GM12878 (cell line): Measurements from ENCODE around the gene SSTR4. TPM values are rescaled to one million over a fixed set of nuclear protein-coding genes. Genes with fewer than 3 reads are reported as not detected.

Experiments
- ATAC-seq: fragments of 200-7000 bp; cut with Tn5 transposase; 3 replicates; pipeline ENCODE4 v1.9.1; 2020; ENCODE audit warnings: mild to moderate bottlenecking, moderate library complexity
- BruUV-seq: library from RNA; stranded (reverse); fragments of 400-500 nt; replicated peaks from 2 replicates; lab custom pipeline; 2021; lab: Mats Ljungman, UMichigan
- CTCF ChIA-PET: fragments of 300-600 bp; sonication (Branson Sonifier 250); formaldehyde crosslinking; extraction: SDS; loops from one replicate; lab custom pipeline; 2021; ENCODE audit warnings: inconsistent platforms; lab: Yijun Ruan, JAX
- POLR2A ChIA-PET: fragments of 350-600 bp; formaldehyde crosslinking; extraction: SDS; loops from one replicate; lab custom pipeline; 2021; ENCODE audit warnings: inconsistent platforms; lab: Charles Lee
- RAD21 ChIA-PET: fragments of 300-600 bp; sonication (Branson Sonifier 250); formaldehyde crosslinking; loops from one replicate; lab custom pipeline; 2023; ENCODE audit warnings: antibody characterized with exemption; ENCODE audit not compliant: unreplicated experiment; lab: Charles Lee
- SMC1A ChIA-PET: fragments of 300-600 bp; sonication (Branson Sonifier 250); formaldehyde crosslinking; loops from one replicate; lab custom pipeline; 2023; ENCODE audit not compliant: unreplicated experiment, uncharacterized antibody; lab: Charles Lee
- DNase-seq: peaks from one replicate; pipeline ENCODE4 v3.0.0-alpha.2; 2011; ENCODE audit warnings: low read depth, low spot score
- FAIRE-seq: peaks from 3 replicates; lab custom pipeline; 2011; peaks lifted over from hg19 to GRCh38; lab: Jason Lieb, UNC
- H2AFZ ChIP-seq: 2 replicates; pipeline ENCODE4 v1.6.0; 2011; ENCODE audit warnings: low read depth, low read length, control low read depth; ENCODE audit not compliant: control insufficient read depth
- H3K27ac ChIP-seq: 2 replicates; pipeline ENCODE4 v1.5.1; 2011; ENCODE audit warnings: control low read depth; ENCODE audit not compliant: control insufficient read depth, insufficient read depth
- H3K27me3 ChIP-seq, 2 experiments: replicated peaks in 1 of 2; 2 replicates each; pipeline versions ENCODE4 v1.6.0 to v1.6.1; 2011; ENCODE audit warnings: low read length in 1 of 2; ENCODE audit not compliant: control insufficient read depth in 2 of 2, insufficient read depth in 2 of 2
- H3K36me3 ChIP-seq, 2 experiments: 2 replicates each; pipeline ENCODE4 v1.5.1; 2011; ENCODE audit warnings: low read length in 1 of 2; ENCODE audit not compliant: control insufficient read depth in 2 of 2, insufficient read depth in 2 of 2
- H3K4me1 ChIP-seq: 2 replicates; pipeline ENCODE4 v1.6.1; 2011; ENCODE audit warnings: mild to moderate bottlenecking, low read length, moderate library complexity, mixed read lengths; ENCODE audit not compliant: control insufficient read depth, insufficient read depth
- H3K4me2 ChIP-seq: 2 replicates; pipeline ENCODE4 v1.6.0; 2011; ENCODE audit warnings: control low read depth; ENCODE audit not compliant: control insufficient read depth, insufficient read depth
- H3K4me3 ChIP-seq: fragments of 200-600 bp; sonication (generic); 2 replicates; pipeline ENCODE4 v1.5.1; 2016
- H3K79me2 ChIP-seq: 2 replicates; pipeline ENCODE4 v1.6.0; 2011; ENCODE audit warnings: low read length; ENCODE audit not compliant: control insufficient read depth, insufficient read depth
- H3K9ac ChIP-seq: 2 replicates; pipeline ENCODE4 v1.8.0; 2011; ENCODE audit warnings: low read length, control low read depth, mixed read lengths; ENCODE audit not compliant: control insufficient read depth, insufficient read depth
- H3K9me3 ChIP-seq: replicated peaks from 3 replicates; pipeline ENCODE4 v1.5.1; 2011; ENCODE audit warnings: mild to moderate bottlenecking, low read length; ENCODE audit not compliant: control insufficient read depth, insufficient read depth
- H4K20me1 ChIP-seq: 2 replicates; pipeline ENCODE4 v1.6.0; 2011; ENCODE audit not compliant: control insufficient read depth, insufficient read depth
- ATF7 ChIP-seq: fragments of 450-650 bp; IDR thresholded peaks from 2 replicates; pipeline ENCODE4 v1.6.1; 2016; ENCODE audit warnings: low read depth, mild to moderate bottlenecking
- CREB1 ChIP-seq: IDR thresholded peaks from 2 replicates; pipeline ENCODE4 v1.6.1; 2012; ENCODE audit warnings: low read depth, mild to moderate bottlenecking, inconsistent platforms
- ETV6 ChIP-seq, 2 experiments: fragments of 450-650 bp in 1 of 2; IDR thresholded peaks in 1 of 2; conservative IDR thresholded peaks in 1 of 2; 2 replicates each; pipeline ENCODE4 v1.6.1; 2014; ENCODE audit warnings: antibody characterized with exemption in 1 of 2, borderline replicate concordance in 1 of 2, low read depth in 1 of 2, mild to moderate bottlenecking in 1 of 2, moderate library complexity in 1 of 2
- NFXL1 ChIP-seq: fragments of 450-650 bp; IDR thresholded peaks from 2 replicates; pipeline ENCODE4 v1.6.1; 2017; ENCODE audit warnings: antibody characterized with exemption, mild to moderate bottlenecking, borderline replicate concordance
- NR2C1 ChIP-seq: fragments of 450-650 bp; IDR thresholded peaks from 2 replicates; pipeline ENCODE4 v1.6.1; 2017; ENCODE audit warnings: antibody characterized with exemption, mild to moderate bottlenecking, moderate library complexity
- NRF1 ChIP-seq: conservative IDR thresholded peaks from 2 replicates; pipeline ENCODE4 v1.6.1; 2011; ENCODE audit warnings: mild to moderate bottlenecking, low read depth, low read length, improper control_type of control experiment
- RUNX3 ChIP-seq: IDR thresholded peaks from 2 replicates; pipeline ENCODE4 v1.6.1; 2012; ENCODE audit warnings: low read length, inconsistent platforms
- SRF ChIP-seq, 2 experiments: IDR thresholded peaks; 2 replicates each; pipeline ENCODE4 v1.6.1; 2011; ENCODE audit warnings: low read depth in 2 of 2, low read length in 2 of 2, mild to moderate bottlenecking in 1 of 2, moderate library complexity in 1 of 2
- TARDBP ChIP-seq: IDR thresholded peaks from 2 replicates; pipeline ENCODE4 v1.6.1; 2016; ENCODE audit warnings: borderline replicate concordance
- ZBTB33 ChIP-seq: fragments of 450-650 bp; IDR thresholded peaks from 2 replicates; pipeline ENCODE4 v1.6.1; 2017; ENCODE audit warnings: mild to moderate bottlenecking
- ZZZ3 ChIP-seq: IDR thresholded peaks from 2 replicates; pipeline ENCODE4 v1.6.1; 2011; ENCODE audit warnings: low read depth; ENCODE audit not compliant: control insufficient read depth, insufficient read length
- WGBS: methylation state at CpG from one replicate; pipeline ENCODE4 v1.1.6; 2016; ENCODE audit warnings: low lambda C conversion rate; ENCODE audit not compliant: insufficient replicate concordance, insufficient coverage; ENCODE audit errors: missing lambda C conversion rate; 5-methylcytosine and 5-hydroxymethylcytosine counted together
- in situ Hi-C: fragments of 300-500 bp; cut with MboI; formaldehyde crosslinking; loops from 9 replicates; pipeline ENCODE4 v1.14.3; 2018; ENCODE audit warnings: mixed read lengths
- intact Hi-C: fragments of 100-400 bp; cut with micrococcal nuclease; formaldehyde crosslinking; loops from one replicate; pipeline ENCODE4 v1.14.2; 2022; ENCODE audit not compliant: unreplicated experiment
- polyA plus RNA-seq, 11 experiments: library from polyadenylated mRNA; depleted of rRNA in 4 of 11; unstranded in 6 of 11; stranded (reverse) in 5 of 11; fragments of >200 nt; fragmentation: Nextera tagmentation in 4 of 11; fragmentation: Illumina TruSeq in 1 of 11; extraction: Ambion mirVana in 4 of 11; extraction: Trizol in 1 of 11; gene quantifications; 1 replicate in 1 of 11; 2 replicates in 10 of 11; pipeline versions ENCODE4 v1.2.1 to v1.2.3, GENCODE V29; 2011 to 2016; ENCODE audit warnings: inconsistent platforms in 2 of 11, missing spikeins in 2 of 11, low read depth in 1 of 11
- total RNA-seq, 4 experiments: library from RNA; depleted of rRNA in 3 of 4; stranded (reverse); fragments of >200 nt in 3 of 4; fragmentation: Illumina TruSeq in 1 of 4; extraction: Trizol in 1 of 4; gene quantifications; 2 replicates each; pipeline versions ENCODE4 v1.2.1 to v1.2.3, GENCODE V29; 2013 to 2021
- TF ChIP-seq, protein P1 (sequence below): fragments of 450-650 bp; IDR thresholded peaks from 2 replicates; pipeline ENCODE4 v1.6.1; 2018; ENCODE audit warnings: borderline replicate concordance, mild to moderate bottlenecking; ENCODE audit not compliant: partially characterized antibody
- TF ChIP-seq, protein P2 (sequence below): IDR thresholded peaks from 2 replicates; pipeline ENCODE4 v1.6.1; 2011; ENCODE audit warnings: low read depth, low read length, improper control_type of control experiment, borderline replicate concordance
- TF ChIP-seq, protein P3 (sequence below): fragments of 150-350 bp; IDR thresholded peaks from 2 replicates; pipeline ENCODE4 v1.6.1; 2014; ENCODE audit warnings: mild to moderate bottlenecking, low read depth, low read length

The SSTR4 gene
- total and polyA plus RNA-seq, 10 of the 15 experiments (the other 5 are each of a cell fraction or from before 2014, with no cell fraction given) = not detected

DNA sequence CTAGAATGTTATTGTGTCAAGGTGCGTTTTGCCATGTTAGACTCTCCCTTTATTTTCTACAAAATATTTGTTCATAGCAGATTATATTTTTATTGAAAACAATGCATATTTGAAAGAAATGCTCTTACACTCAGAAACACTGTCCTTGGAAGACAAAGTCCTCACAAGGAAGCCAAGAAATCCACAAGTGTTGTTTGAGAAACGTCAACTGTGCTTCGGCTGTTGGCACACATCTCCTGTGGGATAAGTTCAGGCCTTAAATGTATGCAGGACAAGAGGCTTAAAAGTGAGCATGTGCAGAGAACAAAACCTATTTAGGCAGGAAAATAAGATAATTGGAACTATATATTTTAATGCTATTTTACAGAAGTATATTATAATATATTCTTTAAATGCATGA, 23.9 kb downstream of the SSTR4 start:
- FAIRE-seq = no peak
- DNase-seq = no peak
- H3K36me3 ChIP-seq = no peaks in the 10 kb centered on the region
- intact Hi-C loops = loop anchor here (10.0 kb wide), 1 partner anchor 286 kb away; no protein-coding TSS in a partner anchor
- ATAC-seq = no peak
- no peak overlapping the region for H3K9ac ChIP-seq
- H3K4me3 ChIP-seq = no peak overlapping the region
- POLR2A ChIA-PET = no interaction called here
- RAD21 ChIA-PET = interaction anchor here (2.0 kb wide), 1 partner anchor 143 kb away, joined by 7 read pairs; no protein-coding TSS in a partner anchor
- no peak overlapping the region for H3K4me2 ChIP-seq
- H3K27me3 ChIP-seq = no peaks in the 10 kb centered on the region
- in situ Hi-C loops = no loop called here
- CTCF ChIA-PET = interaction anchor here (1.3 to 2.4 kb wide), 3 partner anchors 37 to 121 kb away, joined by 3 to 7 read pairs (median 6); no protein-coding TSS in a partner anchor
- no peak overlapping the region for H2AFZ ChIP-seq
- WGBS = 54% methylated on average over 3 of the region's 3 CpGs
- no peaks in the 10 kb centered on the region; the same call in 2 of the 3 replicates for H3K9me3 ChIP-seq
- no peaks in the 10 kb centered on the region for H3K79me2 ChIP-seq
- H4K20me1 ChIP-seq = no peaks in the 10 kb centered on the region
- TF ChIP-seq NFXL1 (no peak), ETV6 (conservative IDR thresholded peaks at IDR 0.05 in 1 of 2, IDR thresholded peaks at IDR 0.05 in 1 of 2; ENCODE audit: borderline replicate concordance in 1 of 2, low read depth in 1 of 2) (no peak), NRF1 (no peak), CREB1 (no peak), NR2C1 (no peak), RUNX3 (no peak), SRF (IDR thresholded peaks at IDR 0.05; ENCODE audit: low read depth in 2 of 2, low read length in 2 of 2) (no peak), TARDBP (no peak), ATF7 (no peak), ZZZ3 (no peak), ZBTB33 (no peak)
- TF ChIP-seq, protein P1, sequence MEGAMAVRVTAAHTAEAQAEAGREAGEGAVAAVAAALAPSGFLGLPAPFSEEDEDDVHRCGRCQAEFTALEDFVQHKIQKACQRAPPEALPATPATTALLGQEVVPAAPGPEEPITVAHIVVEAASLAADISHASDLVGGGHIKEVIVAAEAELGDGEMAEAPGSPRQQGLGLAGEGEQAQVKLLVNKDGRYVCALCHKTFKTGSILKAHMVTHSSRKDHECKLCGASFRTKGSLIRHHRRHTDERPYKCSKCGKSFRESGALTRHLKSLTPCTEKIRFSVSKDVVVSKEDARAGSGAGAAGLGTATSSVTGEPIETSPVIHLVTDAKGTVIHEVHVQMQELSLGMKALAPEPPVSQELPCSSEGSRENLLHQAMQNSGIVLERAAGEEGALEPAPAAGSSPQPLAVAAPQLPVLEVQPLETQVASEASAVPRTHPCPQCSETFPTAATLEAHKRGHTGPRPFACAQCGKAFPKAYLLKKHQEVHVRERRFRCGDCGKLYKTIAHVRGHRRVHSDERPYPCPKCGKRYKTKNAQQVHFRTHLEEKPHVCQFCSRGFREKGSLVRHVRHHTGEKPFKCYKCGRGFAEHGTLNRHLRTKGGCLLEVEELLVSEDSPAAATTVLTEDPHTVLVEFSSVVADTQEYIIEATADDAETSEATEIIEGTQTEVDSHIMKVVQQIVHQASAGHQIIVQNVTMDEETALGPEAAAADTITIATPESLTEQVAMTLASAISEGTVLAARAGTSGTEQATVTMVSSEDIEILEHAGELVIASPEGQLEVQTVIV = no peak
- TF ChIP-seq, protein P2, sequence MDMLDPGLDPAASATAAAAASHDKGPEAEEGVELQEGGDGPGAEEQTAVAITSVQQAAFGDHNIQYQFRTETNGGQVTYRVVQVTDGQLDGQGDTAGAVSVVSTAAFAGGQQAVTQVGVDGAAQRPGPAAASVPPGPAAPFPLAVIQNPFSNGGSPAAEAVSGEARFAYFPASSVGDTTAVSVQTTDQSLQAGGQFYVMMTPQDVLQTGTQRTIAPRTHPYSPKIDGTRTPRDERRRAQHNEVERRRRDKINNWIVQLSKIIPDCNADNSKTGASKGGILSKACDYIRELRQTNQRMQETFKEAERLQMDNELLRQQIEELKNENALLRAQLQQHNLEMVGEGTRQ = no peak
- TF ChIP-seq, protein P3, sequence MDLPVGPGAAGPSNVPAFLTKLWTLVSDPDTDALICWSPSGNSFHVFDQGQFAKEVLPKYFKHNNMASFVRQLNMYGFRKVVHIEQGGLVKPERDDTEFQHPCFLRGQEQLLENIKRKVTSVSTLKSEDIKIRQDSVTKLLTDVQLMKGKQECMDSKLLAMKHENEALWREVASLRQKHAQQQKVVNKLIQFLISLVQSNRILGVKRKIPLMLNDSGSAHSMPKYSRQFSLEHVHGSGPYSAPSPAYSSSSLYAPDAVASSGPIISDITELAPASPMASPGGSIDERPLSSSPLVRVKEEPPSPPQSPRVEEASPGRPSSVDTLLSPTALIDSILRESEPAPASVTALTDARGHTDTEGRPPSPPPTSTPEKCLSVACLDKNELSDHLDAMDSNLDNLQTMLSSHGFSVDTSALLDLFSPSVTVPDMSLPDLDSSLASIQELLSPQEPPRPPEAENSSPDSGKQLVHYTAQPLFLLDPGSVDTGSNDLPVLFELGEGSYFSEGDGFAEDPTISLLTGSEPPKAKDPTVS = no peak
- BruUV-seq = no TSS peak
- H3K4me1 ChIP-seq = no peaks in the 10 kb centered on the region
- SMC1A ChIA-PET = interaction anchor here (1.0 to 6.6 kb wide), 4 partner anchors 8 to 176 kb away, joined by 3 to 27 read pairs (median 6); no protein-coding TSS in a partner anchor
- no peak overlapping the region for H3K27ac ChIP-seq
